Adipose tissue (tissue), 3 donors: ENCODE data around the gene AASDH. TPM values are rescaled to one million over a fixed set of nuclear protein-coding genes. Genes with fewer than 3 reads are reported as not detected.

ENCODE experiments used
- H3K27ac ChIP-seq: one replicate; pipeline ENCODE4 v1.5.1; 2013; ENCODE audit warnings: low read depth, low read length
- WGBS, 3 donors: extraction: QIAGEN DNeasy Blood & Tissue Kit; methylation state at CpG; one replicate each; pipeline ENCODE4 v1.1.7; 2013; 5-methylcytosine and 5-hydroxymethylcytosine counted together
- polyA plus RNA-seq, 3 donors: library from polyadenylated mRNA; stranded (reverse); fragments of 200-250 nt; gene quantifications; one replicate each; pipeline ENCODE4 v1.2.3, GENCODE V29; 2013
- donor health status: healthy with polysubstance abuse.
- donor health status: Bipolar disorder and iron deficiency.
- donor health status: healthy.

Gene AASDH
- polyA plus RNA-seq, 3 donors: 2.6 to 4.2 (median 3.3) TPM

DNA sequence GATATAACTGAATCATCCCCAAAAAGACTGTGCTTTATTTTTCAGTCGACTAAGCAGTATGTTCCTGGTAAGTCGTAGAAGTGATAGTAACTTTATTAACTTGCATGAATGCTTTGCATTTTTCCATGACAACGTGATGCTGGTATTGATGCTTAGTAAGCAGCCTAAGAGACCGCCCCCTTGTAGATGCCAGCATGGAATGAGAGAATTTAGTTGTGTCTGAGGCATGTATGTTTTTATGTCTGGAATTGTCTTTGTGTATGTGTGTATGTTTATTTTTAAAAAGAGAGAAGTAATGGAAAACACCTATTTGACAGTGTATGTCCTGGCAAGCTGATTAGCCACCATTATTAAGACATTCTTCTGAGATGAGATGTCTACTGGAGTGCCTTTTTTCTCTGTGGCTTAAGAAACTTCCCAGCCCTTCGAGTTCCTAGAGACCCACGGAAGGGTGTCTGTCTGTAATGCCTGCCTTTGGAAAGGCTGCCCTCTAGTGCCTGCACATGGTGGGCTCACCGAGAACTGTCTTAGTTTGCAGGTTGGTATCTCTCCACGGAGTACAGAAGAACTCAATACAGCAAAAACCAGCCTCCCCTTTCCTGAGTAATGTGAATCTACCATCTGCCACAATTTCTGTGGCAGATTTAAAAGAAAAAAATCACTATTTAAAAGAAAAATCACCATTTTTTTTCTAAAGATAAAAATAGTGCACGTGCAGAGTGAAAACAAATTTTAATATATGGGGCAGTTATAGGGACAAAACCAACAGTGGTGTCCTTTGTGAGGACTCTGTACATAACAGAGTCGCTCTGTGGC, 85.9 kb downstream of the AASDH start:
- no peak overlapping the region for H3K27ac ChIP-seq
- WGBS, 3 donors: 22 to 33% (median 31%) methylated on average over 10 of the region's 10 CpGs

- H3K27ac ChIP-seq: no peak overlapping the region
- WGBS, 3 donors: 58 to 81% (median 77%) methylated on average over 3 of the region's 3 CpGs
Observed at GRCh38 chr4:56298236-56298635, 89.1 kb downstream of the AASDH start.

DNA sequence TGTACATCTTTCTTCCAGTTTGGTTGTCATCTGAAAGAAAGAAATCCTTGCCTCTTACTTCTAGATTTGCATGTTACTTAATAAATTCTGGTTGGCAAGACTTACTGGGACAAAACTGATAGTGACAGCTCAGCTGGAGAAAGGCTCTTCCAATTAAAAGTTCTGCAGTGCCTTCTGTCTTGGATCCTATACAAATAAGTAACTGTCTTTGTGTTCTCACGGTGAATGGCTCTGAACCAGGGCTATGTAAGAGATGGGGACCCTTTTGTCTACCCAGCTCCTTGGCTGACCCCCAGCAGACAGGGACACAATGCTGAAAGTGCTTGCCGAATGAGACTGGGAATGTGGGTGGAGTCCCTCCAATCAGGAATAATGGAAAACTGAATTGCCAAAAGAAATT, 89.5 kb downstream of the AASDH start:
- no peak overlapping the region for H3K27ac ChIP-seq
- 52 to 89% (median 75%) methylated on average over 2 of the region's 2 CpGs for WGBS, 3 donors

GRCh38 chr4:56296526-56296925, 90.8 kb downstream of the AASDH start:
- 35 to 58% (median 47%) methylated on average over 3 of the region's 3 CpGs for WGBS, 3 donors

DNA sequence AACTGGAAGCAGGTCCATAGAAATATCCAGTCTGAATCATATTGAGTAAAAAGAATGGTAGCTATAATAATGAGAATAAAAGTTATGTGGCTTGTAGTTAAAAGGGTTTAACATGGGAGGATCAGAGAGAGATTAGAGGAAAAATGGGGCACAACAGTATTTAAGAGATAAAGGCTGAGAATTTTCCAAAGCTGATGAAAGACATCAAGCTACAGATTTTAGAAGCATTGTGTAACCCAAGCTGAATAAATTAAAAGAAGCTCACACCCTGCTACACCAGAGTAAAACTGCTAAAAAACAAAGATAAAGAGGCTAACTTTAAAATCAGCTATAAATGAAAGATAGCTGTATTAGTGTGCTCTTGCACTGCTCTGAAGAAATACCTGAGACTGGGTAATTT, 94.2 kb downstream of the AASDH start:
- no peak overlapping the region for H3K27ac ChIP-seq

More at GRCh38 chr4:56296526-56296925, 90.8 kb downstream of the AASDH start:
- H3K27ac ChIP-seq: no peak overlapping the region

DNA sequence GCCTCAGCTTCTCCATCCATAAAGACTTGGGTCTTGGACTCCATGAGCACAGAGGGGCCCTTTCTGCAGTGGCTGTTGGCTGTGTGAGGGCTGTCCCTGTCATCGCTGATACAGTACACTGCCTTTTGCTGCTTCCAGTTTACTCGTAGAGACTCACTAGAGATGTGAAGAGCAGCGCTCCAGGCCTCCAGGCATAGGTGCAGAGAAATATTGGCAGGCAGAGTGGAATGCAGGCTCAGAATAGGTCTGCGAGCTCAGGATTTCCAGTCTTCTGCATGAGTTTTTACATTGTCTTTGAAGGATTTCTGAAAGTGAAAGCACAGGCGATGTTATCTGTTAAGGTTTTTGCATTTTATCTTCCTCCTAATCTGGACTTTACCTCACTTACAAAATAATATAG, 97.4 kb downstream of the AASDH start:
- H3K27ac ChIP-seq: no peak overlapping the region
- WGBS, 3 donors: 48 to 59% (median 51%) methylated on average over 5 of the region's 5 CpGs

DNA sequence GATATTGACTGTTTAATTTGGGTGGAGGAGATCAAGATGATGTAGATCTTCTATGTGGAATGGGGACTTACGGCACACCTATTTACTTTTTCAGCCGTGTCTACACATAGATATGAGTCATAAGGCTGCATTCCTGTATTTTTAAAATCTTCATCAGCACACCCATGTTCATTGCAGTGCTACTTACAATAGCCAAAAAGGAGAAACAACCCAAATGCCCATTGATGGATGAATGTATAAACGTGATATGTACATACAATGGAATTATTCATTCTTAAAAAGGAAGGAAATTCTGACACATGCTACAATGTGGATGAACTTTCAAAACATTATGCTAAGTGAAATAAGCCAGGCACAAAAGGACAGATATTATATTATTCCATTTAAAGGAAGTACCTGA, 98.6 kb downstream of the AASDH start:
- H3K27ac ChIP-seq: no peak overlapping the region
- WGBS, 3 donors: 73 to 80% (median 76%) methylated on average over 3 of the region's 3 CpGs

Other genes starting within 250 kb of the AASDH start
- 1 to 10 TPM; 2.7 to 3.7 (median 2.8) TPM for gene PPAT, start 48.1 kb upstream of the AASDH start, polyA plus RNA-seq
- gene PAICS, start 48.8 kb upstream of the AASDH start, polyA plus RNA-seq: 10 to 100 TPM; 17.1 to 31.9 (median 23.7) TPM
- 10 to 100 TPM; 34.9 to 43.0 (median 36.8) TPM for gene SRP72, start 80.1 kb upstream of the AASDH start, polyA plus RNA-seq
- under 1 TPM in 1 of 3 donors, not detected in 2; 0.07 TPM for gene ARL9, start 118.3 kb upstream of the AASDH start, polyA plus RNA-seq